CD4-positive, alpha-beta T cell treated with Interleukin-6 at 100 ng/mL for 8 hours (primary cell): ENCODE measurements around the gene BOC.

Source experiments
- DNase-seq: peaks from one replicate; pipeline ENCODE4 v3.0.0-alpha.2; 2020; ENCODE audit warnings: mixed read lengths, low spot score

The BOC gene

DNA sequence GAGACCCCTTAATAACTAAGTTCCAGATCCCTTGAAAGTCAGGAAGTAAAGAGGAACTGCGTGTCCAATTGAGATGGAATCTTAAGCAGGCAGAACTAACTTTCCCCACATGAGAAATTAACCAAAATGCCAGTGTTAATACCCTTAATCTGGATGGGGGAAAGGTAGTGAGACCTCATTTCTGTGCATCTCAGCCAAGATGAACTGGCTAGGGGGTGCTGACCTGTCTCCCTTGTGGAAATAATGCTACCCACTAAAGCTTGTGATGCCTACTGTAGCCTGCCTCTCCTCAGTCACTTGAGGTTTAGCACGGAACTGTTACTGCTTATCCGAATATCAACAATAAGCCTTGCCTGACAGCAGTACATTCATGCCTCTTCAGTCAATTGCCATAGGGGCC lies 15.1 kb downstream of the BOC start:
- no peak for DNase-seq

DNA sequence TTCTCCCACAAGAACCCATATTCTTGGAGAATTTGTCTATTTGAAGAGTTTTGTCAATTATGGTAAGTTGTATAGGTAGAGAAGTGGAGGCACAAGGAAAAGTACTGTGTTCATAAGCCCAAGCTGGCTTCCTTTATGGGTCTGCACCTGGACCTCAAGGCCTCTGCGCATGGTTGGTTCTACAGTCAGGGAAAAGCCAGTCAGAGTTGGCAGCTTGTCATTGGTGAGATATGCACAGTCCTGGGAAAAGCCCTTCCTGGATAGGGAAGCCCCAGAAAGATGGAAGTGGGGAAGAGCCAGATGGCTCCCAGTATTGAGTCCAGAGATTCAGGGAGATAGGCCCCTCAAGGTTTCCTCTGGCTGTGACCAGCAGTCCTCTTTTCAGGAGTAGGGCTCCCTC lies 15.8 kb downstream of the BOC start:
- no peak for DNase-seq

DNA sequence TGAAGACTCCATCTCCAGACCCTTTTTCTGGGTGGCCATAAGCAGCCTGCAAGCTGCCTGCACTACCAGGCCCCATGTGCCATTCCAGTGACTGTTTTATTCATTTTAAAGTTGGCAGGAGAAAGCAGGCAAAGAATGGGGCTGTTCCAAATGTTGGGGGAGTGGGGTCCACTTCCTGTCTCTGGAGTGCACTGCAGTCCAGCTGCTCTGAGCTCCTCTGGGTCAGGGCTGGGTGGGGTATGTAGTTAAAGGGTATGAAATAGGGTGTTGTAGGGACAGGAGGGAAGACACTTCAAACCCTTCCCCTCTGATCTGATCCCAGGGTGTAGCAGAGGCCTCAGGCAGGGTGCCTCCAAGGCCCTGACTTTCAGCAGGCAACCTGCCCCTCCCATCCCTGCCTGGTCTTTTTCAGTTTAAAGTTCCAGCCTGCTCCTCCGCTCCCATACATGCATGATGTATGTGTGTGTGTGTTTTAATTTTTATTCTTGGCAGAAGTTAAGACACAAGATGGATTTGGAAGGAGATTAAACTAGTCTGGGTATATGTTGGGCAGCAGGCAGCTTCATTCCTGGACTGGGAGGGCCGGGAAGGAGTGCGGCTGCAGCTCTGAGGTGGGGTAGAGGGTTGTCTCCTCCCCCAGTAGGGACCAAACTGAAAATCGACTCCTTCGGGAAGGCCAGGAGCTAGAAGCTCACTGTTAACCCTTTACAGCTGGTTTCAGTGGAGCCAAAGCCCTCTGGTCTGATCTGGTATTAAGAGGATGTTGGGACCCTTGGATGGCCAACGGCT lies 17.3 kb downstream of the BOC start:
- DNase-seq: no peak

DNA sequence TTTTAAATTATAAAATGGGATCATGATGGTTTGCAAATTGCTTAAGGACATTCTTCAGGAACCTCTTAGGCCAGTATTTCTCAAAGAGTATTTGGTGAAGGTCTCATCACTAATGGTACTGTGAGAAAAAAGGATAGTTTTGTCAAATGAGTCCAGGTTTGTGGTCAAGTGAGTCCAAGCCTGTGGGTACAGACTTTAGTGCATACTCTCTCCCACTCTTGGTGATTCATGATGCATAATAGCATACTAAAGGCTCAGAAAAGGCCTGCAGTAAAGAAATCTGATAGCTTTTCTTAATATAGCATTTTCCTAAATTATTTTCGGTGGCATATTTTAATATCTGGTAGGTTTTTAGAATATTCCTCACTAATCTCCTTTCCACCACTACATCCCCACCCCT lies 20.0 kb downstream of the BOC start:
- DNase-seq: no peak

DNA sequence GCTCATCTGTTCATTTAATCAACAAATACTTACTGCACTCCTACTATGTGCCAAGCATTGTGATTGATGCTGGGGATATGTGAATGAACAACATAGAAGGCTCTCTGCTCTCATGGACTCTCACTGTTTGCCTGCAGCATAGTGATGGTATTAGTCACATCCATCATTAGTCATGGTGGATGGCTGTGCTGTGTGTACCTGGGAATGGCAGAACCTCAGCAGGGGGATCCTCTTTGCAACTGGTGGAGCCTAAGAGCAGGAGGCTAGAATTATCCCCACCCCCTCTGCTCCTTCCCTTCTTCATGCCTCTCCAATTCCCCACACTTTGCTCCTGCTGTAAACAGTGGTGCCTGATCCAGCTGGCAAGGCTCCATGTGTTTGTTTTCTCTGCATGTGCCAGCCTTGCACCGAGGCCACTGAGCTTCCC lies 20.5 kb downstream of the BOC start:
- DNase-seq: no peak

DNA sequence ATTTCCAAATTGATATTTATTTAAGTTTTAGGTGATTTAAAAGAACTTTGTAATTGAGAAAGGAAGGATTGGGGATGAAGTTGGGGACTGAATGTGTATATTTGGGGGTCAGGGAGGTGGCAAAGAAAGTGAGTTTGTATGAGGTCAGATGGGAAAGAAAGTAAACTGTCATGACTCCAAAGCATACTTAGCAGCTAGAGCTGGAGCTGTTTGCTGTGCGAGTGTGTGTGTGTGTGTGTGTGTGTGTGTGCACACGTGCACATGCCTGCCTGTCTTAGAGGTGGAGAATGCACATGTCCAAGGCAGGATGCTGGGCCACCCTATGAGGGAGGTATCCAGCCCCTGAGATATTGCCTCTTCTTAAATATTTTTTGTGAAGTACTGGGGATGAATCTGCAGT lies 21.0 kb downstream of the BOC start:
- DNase-seq: no peak

DNA sequence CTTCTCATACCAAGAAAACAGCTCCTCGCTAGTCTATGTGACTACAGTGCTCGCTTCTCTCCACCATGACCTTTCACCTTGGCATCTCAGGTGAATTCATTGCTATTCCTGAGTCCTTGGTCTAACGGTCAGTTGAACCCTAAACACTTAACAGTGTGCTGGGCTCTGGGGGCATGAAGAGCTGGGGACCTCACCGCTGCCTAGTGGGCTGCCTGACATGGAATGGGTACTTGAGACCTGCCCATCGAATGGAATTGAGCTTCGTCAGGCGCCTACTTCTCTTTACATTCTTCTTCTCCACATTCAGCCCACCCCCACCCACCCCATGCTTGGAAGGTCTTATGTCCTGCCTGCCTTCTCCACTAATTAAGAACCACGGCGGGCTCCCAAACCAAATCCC lies 22.1 kb downstream of the BOC start:
- no peak for DNase-seq

DNA sequence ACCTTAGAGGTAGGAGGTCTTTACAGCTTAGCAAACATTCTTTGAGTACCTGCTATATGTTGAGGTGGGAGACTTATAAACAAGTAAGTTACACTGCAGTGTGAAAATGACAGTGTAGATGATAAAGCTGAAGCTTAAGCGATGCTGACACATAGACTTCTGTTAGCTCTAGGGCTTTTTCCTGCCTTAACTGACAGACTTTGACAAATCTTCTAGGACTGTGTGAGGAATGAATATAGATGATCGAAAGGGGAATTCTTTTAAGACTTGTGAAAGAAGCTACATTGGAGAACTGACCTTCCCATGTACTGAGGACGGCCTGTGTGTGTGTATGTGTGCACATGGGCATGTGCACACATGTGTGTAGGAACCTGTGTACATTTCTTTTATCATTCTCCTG lies 22.7 kb downstream of the BOC start:
- DNase-seq: no peak

DNA sequence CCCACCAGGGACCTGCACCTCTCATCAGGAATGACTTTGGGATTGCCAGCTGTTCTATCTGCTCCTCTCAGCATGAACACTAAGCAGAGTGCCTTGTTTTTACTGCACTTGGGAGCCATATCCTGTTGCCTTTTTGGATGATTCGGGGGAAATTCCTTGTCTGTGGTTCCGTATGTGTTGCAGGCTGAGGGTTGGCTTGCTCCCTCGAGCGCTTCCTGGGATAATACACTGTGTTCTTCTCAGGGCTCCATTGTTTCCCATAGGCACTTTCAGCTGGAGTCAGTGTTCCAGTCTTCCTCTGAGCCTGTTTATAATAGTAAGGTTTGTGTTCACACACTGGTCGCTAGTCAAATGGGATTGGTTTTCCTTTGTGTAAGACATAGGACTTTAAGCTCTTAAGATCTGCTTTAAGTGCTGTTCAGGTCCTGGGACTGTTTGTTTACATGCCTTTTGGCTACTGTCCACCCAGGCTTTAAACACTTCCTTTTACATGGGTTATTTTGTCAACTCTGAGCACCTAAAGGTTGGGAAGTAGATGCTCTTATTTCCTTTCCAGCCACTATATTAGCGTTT lies 23.4 kb downstream of the BOC start:
- DNase-seq: no peak

DNA sequence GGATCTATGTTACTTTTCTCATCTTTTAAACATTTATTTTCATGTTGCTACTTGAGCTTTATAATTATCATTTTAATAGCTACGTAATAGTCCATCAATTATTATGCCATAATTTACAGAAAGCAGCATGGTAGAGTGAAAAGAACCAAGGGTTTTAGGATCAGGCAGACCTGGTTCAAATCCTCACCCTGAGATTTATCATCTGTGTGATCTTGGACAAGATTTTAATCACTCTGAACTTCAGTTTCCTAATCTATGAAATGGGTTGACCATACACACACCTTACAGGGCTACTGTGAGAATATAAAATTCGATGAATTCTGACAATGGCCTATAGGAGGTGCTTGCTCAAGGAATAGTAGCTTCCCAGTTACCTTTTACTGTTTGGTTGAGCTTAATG lies 27.1 kb downstream of the BOC start:
- no peak for DNase-seq

DNA sequence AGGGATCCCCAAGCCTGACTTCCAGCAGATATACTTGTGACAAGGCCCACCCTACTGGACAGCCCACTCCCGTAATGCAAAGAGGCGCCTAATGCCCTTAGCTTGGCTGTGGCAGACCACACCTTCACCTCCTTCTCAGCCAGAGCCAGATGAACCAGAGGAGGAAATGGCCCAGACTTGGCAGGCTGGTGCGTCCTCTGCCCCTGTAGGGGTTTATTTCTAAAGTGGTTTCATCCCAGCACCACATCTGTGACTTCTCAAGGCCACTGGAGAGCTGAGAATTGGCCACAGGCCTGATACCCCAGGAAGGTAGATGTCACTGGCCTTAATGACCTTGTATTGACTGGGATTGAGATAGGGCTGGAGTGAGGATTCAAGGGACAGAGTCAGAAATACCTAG lies 29.5 kb downstream of the BOC start:
- DNase-seq: no peak

DNA sequence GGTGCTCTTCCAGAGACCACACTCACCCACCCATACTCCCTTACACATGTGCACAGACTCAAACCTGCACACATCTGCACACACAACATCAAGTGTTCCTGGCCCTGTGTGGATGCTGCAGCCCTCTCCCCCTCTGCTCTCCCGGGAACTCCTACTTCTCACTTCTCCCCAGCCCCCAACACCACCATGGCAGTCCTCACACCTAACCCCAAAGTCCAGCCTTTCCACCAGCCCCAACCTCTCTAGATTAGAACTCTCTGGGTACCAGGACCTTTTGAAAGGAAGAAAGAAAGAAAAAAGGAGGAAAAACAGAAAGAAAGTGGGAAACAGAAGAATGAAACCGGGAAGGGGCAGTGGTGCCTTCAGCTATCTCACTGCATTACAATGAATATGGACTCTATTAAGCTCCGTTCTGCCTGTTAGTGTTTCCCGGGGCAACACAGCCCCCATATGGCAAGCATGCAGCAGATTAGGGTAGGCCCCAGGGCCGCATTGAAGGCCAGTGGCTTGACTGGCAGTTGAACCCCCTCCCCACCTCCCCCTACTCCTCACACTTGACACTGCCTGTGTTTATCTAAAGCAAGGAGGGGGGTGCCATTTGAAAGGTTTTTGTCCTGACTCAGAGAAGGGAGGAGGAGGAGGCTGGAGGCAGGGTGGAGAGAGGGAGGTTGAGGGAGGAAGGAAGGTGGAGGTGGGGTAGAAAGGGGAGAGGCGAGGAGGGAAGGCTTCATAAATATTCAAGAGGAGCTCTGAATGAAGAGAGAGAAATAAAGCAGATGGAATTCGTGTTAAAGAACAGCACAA lies 30.1 kb downstream of the BOC start:
- DNase-seq: no peak

DNA sequence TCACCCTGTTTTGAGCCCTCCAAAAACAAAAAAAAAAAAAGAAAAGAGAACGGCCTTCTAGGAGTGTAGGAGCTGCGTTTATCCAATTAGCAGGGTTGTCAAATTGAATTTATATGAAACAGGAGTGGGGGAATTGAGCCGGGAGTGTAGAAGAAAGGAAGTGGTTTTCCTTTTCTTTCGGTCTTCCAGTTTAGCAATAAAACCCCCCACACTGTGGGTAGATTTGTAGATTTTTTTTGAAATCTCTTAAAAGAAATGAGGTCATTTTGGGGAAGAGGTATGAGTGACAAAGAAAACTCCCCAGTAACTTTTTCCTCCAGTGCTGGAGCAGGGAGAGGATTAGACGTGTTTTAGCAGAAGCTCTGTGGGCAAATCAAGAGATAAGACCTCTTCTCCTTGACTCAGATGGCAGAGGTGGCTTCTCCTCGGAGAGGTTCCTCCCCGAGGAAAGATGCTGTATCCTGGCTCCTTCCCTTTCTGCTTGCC lies 30.8 kb downstream of the BOC start:
- no peak for DNase-seq

DNA sequence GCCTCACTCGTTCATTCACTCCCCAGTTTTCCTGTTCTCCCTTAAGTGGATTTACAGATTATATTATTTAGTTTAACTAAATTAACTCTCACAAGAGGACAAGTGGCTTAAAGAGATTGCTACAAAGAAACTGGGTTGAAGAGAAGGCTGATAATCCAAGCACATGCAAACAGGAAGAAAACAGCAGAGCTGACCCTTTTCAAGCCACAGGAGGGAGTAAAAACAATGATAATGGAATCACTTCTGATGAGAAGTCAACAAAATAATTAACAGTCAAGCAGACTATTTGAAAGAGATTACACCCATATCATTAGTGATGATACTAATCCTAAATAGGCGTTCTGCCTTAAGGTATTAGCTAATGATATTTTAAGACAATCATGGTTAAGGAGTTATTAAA lies 31.7 kb downstream of the BOC start:
- DNase-seq: no peak

DNA sequence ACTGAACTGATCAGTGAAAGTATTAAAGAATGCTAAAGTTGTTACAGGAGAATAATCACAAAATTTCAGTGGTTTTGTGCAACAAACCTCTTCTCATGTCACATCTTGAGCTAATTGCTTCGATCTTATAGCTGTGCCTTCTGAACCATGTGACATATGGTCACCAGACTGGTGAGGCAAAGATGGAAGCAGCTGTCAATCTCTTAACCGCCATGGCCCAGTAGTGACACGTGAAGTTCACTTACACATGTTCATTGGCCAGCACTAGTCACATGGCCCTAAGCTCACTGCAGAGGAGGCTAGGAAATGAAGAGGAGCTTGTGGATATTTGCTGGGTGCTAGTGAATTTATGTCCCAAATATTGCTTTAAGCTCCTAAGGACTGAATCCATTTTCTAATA lies 32.5 kb downstream of the BOC start:
- no peak for DNase-seq

DNA sequence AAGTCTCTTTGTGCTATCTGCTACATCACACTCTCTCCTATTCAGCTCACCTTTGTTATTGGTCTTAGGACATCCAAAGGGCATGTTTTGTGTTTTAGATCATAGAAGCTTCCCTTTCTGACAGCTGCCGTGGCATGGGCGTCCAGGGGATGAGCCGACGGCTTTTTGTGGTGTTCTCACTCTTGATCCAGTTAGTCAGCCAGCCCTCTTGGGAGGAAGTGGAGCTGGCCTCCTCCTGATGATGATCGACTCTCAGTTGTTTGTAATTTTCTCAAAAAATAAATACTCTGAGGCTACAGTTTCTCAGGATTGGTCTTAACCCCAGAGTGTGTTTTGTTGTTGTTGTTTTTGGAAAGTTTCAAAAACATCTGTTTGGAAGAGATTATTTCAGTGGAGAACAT lies 34.4 kb downstream of the BOC start:
- DNase-seq: no peak

DNA sequence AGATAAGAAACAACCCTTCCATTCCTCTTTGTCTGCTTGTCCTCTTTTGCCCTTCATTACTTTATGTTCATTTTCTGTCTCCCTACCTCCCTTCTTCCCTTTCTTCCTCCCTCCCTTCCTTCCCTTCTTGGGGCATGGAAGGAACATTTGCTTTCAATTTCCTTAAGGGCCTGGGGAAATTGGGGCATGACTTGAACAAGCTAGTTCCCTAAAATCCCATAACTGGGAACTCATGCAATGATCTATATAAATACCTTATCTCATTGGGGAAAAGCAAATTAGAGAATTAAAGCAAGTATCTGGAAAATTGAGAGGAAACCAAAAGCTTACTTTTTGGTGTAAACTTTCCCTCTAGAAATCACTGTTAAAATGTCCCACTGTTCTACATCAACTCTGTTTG lies 35.7 kb downstream of the BOC start:
- no peak for DNase-seq

DNA sequence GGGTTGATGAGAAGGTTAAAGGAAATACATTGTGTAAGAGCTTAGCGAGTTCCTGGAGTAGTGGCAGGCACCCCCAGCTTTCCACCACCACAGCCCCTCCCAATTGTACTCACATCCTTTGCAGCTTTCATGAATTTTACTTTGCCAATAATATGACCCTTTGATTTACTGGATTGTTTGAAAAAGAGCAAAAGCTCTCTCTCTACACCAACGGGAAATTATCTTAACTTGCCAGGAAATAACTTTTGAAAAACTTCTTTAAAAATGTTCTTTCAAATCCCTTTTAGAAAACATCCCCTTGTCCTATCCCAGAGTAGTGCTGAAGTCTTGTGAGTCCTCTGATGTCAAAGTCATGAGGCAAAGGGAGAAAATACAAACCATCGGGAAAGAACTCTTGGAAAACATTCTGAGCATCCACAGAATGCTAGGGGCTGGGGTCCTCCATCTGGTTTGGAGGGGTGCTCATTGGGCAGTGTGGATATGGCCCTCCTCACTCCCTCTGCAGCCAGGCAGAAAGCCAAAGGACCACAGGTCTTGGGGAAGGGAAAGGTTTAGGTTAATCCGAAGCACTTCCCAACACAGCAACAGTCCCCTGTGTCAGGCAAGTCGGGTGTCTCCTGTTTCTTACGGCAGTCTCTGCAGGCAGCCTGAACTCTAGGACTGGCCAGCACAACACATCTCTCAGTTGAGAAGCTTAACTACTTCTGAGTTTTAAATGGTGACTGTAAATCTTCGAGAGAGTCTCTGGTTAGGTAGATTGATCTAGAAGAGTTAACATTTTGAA lies 36.5 kb downstream of the BOC start:
- no peak for DNase-seq

DNA sequence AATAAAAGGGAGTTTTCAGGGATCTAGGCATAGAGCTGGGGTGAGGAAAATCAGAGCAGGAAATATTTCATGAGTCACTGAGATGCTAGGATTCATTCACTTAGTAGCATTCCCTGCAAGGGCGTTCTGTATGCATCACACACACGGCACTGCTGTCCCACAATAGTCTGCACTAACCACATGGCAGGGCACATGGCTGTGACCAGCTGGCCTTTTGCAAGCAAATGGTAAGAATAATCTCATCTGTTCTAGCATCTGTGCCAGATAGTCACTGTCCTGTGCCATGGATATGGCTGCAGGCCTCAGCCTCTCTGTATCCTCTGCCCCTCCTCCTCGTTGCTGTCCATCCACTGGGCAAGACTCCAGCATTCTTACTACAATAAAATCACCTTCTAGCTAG lies 37.8 kb downstream of the BOC start:
- no peak for DNase-seq

DNA sequence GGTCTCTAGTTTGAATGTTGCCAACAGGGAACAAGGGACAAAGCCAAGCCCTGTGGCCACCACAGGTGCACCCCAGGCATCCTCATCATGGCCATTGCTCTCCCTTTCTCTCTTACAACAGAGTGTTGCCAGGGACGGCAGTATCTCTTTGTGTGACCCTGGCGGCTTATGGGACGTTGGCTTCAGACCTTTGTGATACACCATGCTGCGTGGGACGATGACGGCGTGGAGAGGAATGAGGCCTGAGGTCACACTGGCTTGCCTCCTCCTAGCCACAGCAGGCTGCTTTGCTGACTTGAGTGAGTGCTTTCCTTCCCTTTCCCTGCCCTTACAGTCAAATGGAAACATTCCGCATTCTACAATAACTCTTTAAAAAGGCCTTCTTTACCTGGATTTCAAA lies 38.2 kb downstream of the BOC start:
- DNase-seq: no peak

DNA sequence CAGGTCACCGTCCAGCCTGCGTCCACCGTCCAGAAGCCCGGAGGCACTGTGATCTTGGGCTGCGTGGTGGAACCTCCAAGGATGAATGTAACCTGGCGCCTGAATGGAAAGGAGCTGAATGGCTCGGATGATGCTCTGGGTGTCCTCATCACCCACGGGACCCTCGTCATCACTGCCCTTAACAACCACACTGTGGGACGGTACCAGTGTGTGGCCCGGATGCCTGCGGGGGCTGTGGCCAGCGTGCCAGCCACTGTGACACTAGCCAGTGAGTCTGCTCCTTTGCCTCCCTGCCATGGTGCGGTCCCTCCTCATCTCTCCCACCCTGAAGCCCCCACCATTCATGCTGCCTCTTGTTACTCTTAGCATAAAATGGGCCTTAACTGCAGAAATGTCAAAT lies 39.2 kb downstream of the BOC start:
- no peak for DNase-seq

DNA sequence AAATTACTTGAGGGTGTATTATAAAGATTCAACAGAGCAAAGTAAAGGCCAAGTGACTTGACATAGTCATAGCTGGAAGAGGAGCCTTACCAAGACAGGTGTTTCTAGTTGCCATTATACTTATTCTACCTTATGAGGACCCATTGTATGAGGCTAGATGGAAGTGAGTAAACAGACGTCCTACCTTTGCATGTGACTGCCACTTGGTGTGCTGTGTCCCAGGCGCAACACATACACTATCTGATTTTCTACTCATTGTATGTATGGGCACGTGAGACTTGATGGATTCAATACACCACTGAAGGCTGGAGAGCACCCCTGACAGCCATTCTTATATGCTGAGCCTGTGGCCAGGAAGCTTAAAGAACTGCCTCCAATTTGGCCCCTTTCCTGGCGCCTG lies 40.5 kb downstream of the BOC start:
- no peak for DNase-seq
